HEK293 (cell line): Measurements from ENCODE around the gene MDGA2.

Source experiments
- CTCF ChIA-PET: fragments of 350-600 bp; formaldehyde crosslinking; extraction: SDS; loops from one replicate; lab custom pipeline; 2021; ENCODE audit warnings: antibody characterized with exemption; lab: Yijun Ruan, JAX
- POLR2A ChIA-PET: fragments of 300-600 bp; formaldehyde crosslinking; extraction: SDS; loops from one replicate; lab custom pipeline; 2020; ENCODE audit warnings: antibody characterized with exemption, inconsistent platforms; lab: Yijun Ruan, JAX
- H3K27ac ChIP-seq: fragments of 200-500 bp; sonication (Bioruptor generic); 2 replicates; pipeline ENCODE4 v1.5.1; 2014; ENCODE audit warnings: low read depth, low read length, control low read depth, inconsistent platforms; ENCODE audit errors: extremely low read depth
- H3K36me3 ChIP-seq, 2 experiments: fragments of 200-500 bp in 1 of 2; sonication (Bioruptor generic) in 1 of 2; 1 replicate in 1 of 2; 2 replicates in 1 of 2; pipeline ENCODE4 v1.5.1; 2014 to 2017; ENCODE audit warnings: inconsistent platforms in 2 of 2, low read length in 2 of 2; ENCODE audit not compliant: control insufficient read depth in 2 of 2, insufficient read depth in 1 of 2
- H3K4me1 ChIP-seq: fragments of 200-500 bp; sonication (Bioruptor generic); 2 replicates; pipeline ENCODE4 v1.5.1; 2014; ENCODE audit warnings: mild to moderate bottlenecking, low read length, inconsistent platforms; ENCODE audit not compliant: control insufficient read depth, insufficient read depth
- H3K4me3 ChIP-seq: 2 replicates; pipeline ENCODE4 v1.5.1; 2011; ENCODE audit warnings: low read depth, mild to moderate bottlenecking, control low read depth, low read length, moderate library complexity
- H3K9me3 ChIP-seq: fragments of 200-500 bp; sonication (Bioruptor generic); 2 replicates; pipeline ENCODE4 v1.5.1; 2014; ENCODE audit warnings: low read depth, low read length, inconsistent platforms; ENCODE audit not compliant: control insufficient read depth, insufficient read depth
- GLI2 ChIP-seq: fragments of 450-650 bp; formaldehyde crosslinking; IDR thresholded peaks from 2 replicates; pipeline ENCODE4; 2017; ENCODE audit warnings: missing biosample characterization, missing genetic modification characterization, low read depth, borderline replicate concordance
- HOXC10 ChIP-seq: sonication (generic); formaldehyde crosslinking; IDR thresholded peaks from 2 replicates; pipeline ENCODE4 v1.8.1; 2023; ENCODE audit warnings: mild to moderate bottlenecking, missing genetic modification reagents
- KLF1 ChIP-seq: fragments of 450-650 bp; formaldehyde crosslinking; IDR thresholded peaks from 2 replicates; pipeline ENCODE4 v1.5.1; 2016; ENCODE audit warnings: missing biosample characterization, missing genetic modification characterization
- MYNN ChIP-seq: fragments of 450-650 bp; formaldehyde crosslinking; IDR thresholded peaks from 2 replicates; pipeline ENCODE4 v1.5.1; 2016; ENCODE audit warnings: missing biosample characterization, missing genetic modification characterization, borderline replicate concordance
- SCRT1 ChIP-seq: fragments of 450-650 bp; formaldehyde crosslinking; IDR thresholded peaks from 2 replicates; pipeline ENCODE4 v1.5.1; 2016; ENCODE audit warnings: missing biosample characterization, missing genetic modification characterization, borderline replicate concordance
- ZBTB48 ChIP-seq: fragments of 450-650 bp; formaldehyde crosslinking; IDR thresholded peaks from 2 replicates; pipeline ENCODE4 v1.5.1; 2016; ENCODE audit warnings: missing biosample characterization, missing genetic modification characterization
- ZBTB7A ChIP-seq: fragments of 450-650 bp; formaldehyde crosslinking; IDR thresholded peaks from 2 replicates; pipeline ENCODE4 v1.5.1; 2016; ENCODE audit warnings: low read depth, missing biosample characterization, missing genetic modification characterization
- ZNF211 ChIP-seq: fragments of 450-650 bp; formaldehyde crosslinking; IDR thresholded peaks from 2 replicates; pipeline ENCODE4 v1.5.1; 2016; ENCODE audit warnings: low read depth, missing biosample characterization, missing genetic modification characterization
- ZNF23 ChIP-seq: fragments of 450-650 bp; formaldehyde crosslinking; IDR thresholded peaks from 2 replicates; pipeline ENCODE4 v1.5.1; 2016; ENCODE audit warnings: missing biosample characterization, missing genetic modification characterization, borderline replicate concordance
- ZNF248 ChIP-seq: fragments of 450-650 bp; formaldehyde crosslinking; IDR thresholded peaks from 2 replicates; pipeline ENCODE4 v1.5.1; 2017; ENCODE audit warnings: missing biosample characterization, missing genetic modification characterization
- ZNF274 ChIP-seq, 2 experiments: fragments of 200-500 bp in 1 of 2; fragments of 450-650 bp in 1 of 2; sonication (Bioruptor generic) in 1 of 2; formaldehyde crosslinking in 1 of 2; IDR thresholded peaks; 2 replicates each; pipeline versions ENCODE4 v1.5.1 to v1.6.1; 2014 to 2016; ENCODE audit warnings: borderline replicate concordance in 1 of 2, inconsistent platforms in 1 of 2, low read length in 1 of 2, missing biosample characterization in 1 of 2, missing genetic modification characterization in 1 of 2
- ZNF473 ChIP-seq: fragments of 450-650 bp; formaldehyde crosslinking; IDR thresholded peaks from 2 replicates; pipeline ENCODE4 v1.5.1; 2017; ENCODE audit warnings: missing biosample characterization, missing genetic modification characterization
- ZNF514 ChIP-seq: fragments of 450-650 bp; formaldehyde crosslinking; IDR thresholded peaks from 2 replicates; pipeline ENCODE4 v1.5.1; 2016; ENCODE audit warnings: missing biosample characterization, missing genetic modification characterization
- ZNF549 ChIP-seq: fragments of 450-650 bp; IDR thresholded peaks from 2 replicates; pipeline ENCODE4 v1.5.1; 2018; ENCODE audit warnings: missing biosample characterization, missing genetic modification characterization, mild to moderate bottlenecking, inconsistent platforms, moderate library complexity
- ZNF560 ChIP-seq: fragments of 450-650 bp; formaldehyde crosslinking; IDR thresholded peaks from 2 replicates; pipeline ENCODE4 v1.5.1; 2017; ENCODE audit warnings: missing biosample characterization, missing genetic modification characterization, borderline replicate concordance
- ZNF629 ChIP-seq: fragments of 450-650 bp; formaldehyde crosslinking; IDR thresholded peaks from 2 replicates; pipeline ENCODE4 v1.5.1; 2017; ENCODE audit warnings: missing biosample characterization, missing genetic modification characterization
- ZNF701 ChIP-seq: fragments of 450-650 bp; formaldehyde crosslinking; IDR thresholded peaks from 2 replicates; pipeline ENCODE4 v1.5.1; 2016; ENCODE audit warnings: missing biosample characterization, missing genetic modification characterization
- ZNF837 ChIP-seq: fragments of 450-650 bp; formaldehyde crosslinking; IDR thresholded peaks from 2 replicates; pipeline ENCODE4 v1.5.1; 2016; ENCODE audit warnings: missing biosample characterization, missing genetic modification characterization
- ZSCAN30 ChIP-seq: fragments of 450-650 bp; IDR thresholded peaks from 2 replicates; pipeline ENCODE4 v1.5.1; 2018; ENCODE audit warnings: missing biosample characterization, mild to moderate bottlenecking, missing genetic modification characterization, moderate library complexity
- TF ChIP-seq, protein P1 (sequence below): fragments of 450-650 bp; formaldehyde crosslinking; IDR thresholded peaks from 2 replicates; pipeline ENCODE4 v1.5.1; 2016; ENCODE audit warnings: missing biosample characterization, missing genetic modification characterization, borderline replicate concordance

MDGA2 gene

DNA sequence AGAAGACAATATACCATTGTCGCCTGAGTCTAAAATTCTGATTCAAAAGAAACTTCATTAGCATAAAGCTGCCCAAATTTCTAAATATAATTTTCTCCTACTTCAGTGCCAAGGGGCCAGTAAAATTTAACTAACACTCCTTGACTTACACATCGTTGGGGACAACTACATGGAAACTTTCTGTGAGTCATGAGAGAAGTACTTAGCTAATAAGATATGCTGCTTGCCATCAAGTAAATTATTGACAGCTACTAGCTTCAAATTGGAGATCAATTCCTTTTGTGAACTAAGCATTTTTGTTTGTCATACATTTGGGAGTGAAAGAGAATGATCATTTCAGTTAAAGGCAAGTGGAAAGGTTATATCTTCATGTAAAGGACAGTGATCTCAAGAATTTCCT lies 373.3 kb downstream of the MDGA2 start:
- Histone ChIP-seq H3K4me3 (no peak overlapping the region), H3K4me1 (no peaks in the 10 kb centered on the region), H3K9me3 (no peaks in the 10 kb centered on the region), H3K27ac (no peak overlapping the region), H3K36me3 (no peaks in the 10 kb centered on the region; a peak in 1 of 3 replicates)
- TF ChIP-seq SCRT1 (tag by site-specific recombination) (no peak), ZNF629 (tag by site-specific recombination) (no peak), ZBTB7A (tag by site-specific recombination) (no peak), ZSCAN30 (tag by site-specific recombination) (no peak)
- ChIA-PET CTCF (interaction anchor here (1.5 kb wide), 1 partner anchor 24 kb away, joined by 3 read pairs; no protein-coding TSS in a partner anchor), POLR2A (no interaction called here)

DNA sequence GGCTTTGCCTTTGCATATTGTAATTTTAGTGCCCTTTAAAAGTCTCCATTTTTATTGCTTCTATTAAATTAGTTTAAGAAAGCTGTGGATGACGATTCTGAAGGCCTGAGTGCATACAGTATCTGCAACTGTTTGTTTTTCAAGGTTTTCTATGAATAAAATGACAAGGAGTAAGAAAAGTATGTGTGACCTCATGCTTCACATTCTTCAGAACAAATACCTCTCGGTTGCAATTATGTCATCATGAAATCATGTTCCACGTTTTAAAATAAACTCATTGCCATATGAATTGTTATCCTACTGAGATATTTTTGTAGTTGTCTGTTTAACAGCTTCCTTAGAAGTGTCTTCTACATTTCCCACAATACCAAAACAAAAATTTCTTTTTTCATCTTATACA lies 374.6 kb downstream of the MDGA2 start:
- H3K27ac ChIP-seq = no peak overlapping the region
- no peak for TF ChIP-seq ZNF473 (tag by site-specific recombination)
- TF ChIP-seq ZNF23 (tag by site-specific recombination) = no peak
- no peak for TF ChIP-seq ZNF211 (tag by site-specific recombination)
- TF ChIP-seq ZNF837 (tag by site-specific recombination) = no peak
- TF ChIP-seq ZNF514 = no peak
- no peak for TF ChIP-seq GLI2
- no peak for TF ChIP-seq ZBTB48 (tag by site-specific recombination)
- no peak for TF ChIP-seq KLF1
- TF ChIP-seq ZNF549 (tag by site-specific recombination) = no peak
- TF ChIP-seq ZNF560 = no peak
- no peak for TF ChIP-seq MYNN (tag by site-specific recombination)
- no peak for TF ChIP-seq ZNF701 (tag by site-specific recombination)
- no peak for TF ChIP-seq ZNF248 (tag by site-specific recombination)
- TF ChIP-seq ZNF274 (IDR thresholded peaks at IDR 0.05; ENCODE audit: low read length) = no peak
- no peak for TF ChIP-seq ZNF274 (tag by site-specific recombination; IDR thresholded peaks at IDR 0.05; ENCODE audit: borderline replicate concordance)
- TF ChIP-seq HOXC10 (CRISPR knock-in tag) = no peak
- no peak for TF ChIP-seq ZBTB7A (tag by site-specific recombination)
- TF ChIP-seq, protein P1, sequence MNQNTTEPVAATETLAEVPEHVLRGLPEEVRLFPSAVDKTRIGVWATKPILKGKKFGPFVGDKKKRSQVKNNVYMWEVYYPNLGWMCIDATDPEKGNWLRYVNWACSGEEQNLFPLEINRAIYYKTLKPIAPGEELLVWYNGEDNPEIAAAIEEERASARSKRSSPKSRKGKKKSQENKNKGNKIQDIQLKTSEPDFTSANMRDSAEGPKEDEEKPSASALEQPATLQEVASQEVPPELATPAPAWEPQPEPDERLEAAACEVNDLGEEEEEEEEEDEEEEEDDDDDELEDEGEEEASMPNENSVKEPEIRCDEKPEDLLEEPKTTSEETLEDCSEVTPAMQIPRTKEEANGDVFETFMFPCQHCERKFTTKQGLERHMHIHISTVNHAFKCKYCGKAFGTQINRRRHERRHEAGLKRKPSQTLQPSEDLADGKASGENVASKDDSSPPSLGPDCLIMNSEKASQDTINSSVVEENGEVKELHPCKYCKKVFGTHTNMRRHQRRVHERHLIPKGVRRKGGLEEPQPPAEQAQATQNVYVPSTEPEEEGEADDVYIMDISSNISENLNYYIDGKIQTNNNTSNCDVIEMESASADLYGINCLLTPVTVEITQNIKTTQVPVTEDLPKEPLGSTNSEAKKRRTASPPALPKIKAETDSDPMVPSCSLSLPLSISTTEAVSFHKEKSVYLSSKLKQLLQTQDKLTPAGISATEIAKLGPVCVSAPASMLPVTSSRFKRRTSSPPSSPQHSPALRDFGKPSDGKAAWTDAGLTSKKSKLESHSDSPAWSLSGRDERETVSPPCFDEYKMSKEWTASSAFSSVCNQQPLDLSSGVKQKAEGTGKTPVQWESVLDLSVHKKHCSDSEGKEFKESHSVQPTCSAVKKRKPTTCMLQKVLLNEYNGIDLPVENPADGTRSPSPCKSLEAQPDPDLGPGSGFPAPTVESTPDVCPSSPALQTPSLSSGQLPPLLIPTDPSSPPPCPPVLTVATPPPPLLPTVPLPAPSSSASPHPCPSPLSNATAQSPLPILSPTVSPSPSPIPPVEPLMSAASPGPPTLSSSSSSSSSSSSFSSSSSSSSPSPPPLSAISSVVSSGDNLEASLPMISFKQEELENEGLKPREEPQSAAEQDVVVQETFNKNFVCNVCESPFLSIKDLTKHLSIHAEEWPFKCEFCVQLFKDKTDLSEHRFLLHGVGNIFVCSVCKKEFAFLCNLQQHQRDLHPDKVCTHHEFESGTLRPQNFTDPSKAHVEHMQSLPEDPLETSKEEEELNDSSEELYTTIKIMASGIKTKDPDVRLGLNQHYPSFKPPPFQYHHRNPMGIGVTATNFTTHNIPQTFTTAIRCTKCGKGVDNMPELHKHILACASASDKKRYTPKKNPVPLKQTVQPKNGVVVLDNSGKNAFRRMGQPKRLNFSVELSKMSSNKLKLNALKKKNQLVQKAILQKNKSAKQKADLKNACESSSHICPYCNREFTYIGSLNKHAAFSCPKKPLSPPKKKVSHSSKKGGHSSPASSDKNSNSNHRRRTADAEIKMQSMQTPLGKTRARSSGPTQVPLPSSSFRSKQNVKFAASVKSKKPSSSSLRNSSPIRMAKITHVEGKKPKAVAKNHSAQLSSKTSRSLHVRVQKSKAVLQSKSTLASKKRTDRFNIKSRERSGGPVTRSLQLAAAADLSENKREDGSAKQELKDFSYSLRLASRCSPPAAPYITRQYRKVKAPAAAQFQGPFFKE (tag by site-specific recombination) = no peak
- H3K9me3 ChIP-seq = no peaks in the 10 kb centered on the region
- H3K36me3 ChIP-seq = no peaks in the 10 kb centered on the region; a peak in 1 of 3 replicates
- CTCF ChIA-PET = interaction anchor here (0.7 to 1.5 kb wide), 2 partner anchors 23 to 894 kb away, joined by 3 to 4 read pairs; no protein-coding TSS in a partner anchor
- H3K4me1 ChIP-seq = no peaks in the 10 kb centered on the region
- H3K4me3 ChIP-seq = no peak overlapping the region
- POLR2A ChIA-PET = no interaction called here
